Measurements from ENCODE around the gene CFAP299.

Gene CFAP299

GRCh38 chr4:80305466-80305865, 30.1 kb upstream of the CFAP299 start:
- TF ChIP-seq, protein P1, sequence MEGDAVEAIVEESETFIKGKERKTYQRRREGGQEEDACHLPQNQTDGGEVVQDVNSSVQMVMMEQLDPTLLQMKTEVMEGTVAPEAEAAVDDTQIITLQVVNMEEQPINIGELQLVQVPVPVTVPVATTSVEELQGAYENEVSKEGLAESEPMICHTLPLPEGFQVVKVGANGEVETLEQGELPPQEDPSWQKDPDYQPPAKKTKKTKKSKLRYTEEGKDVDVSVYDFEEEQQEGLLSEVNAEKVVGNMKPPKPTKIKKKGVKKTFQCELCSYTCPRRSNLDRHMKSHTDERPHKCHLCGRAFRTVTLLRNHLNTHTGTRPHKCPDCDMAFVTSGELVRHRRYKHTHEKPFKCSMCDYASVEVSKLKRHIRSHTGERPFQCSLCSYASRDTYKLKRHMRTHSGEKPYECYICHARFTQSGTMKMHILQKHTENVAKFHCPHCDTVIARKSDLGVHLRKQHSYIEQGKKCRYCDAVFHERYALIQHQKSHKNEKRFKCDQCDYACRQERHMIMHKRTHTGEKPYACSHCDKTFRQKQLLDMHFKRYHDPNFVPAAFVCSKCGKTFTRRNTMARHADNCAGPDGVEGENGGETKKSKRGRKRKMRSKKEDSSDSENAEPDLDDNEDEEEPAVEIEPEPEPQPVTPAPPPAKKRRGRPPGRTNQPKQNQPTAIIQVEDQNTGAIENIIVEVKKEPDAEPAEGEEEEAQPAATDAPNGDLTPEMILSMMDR (IDR thresholded peaks at IDR 0.05): no peak

DNA sequence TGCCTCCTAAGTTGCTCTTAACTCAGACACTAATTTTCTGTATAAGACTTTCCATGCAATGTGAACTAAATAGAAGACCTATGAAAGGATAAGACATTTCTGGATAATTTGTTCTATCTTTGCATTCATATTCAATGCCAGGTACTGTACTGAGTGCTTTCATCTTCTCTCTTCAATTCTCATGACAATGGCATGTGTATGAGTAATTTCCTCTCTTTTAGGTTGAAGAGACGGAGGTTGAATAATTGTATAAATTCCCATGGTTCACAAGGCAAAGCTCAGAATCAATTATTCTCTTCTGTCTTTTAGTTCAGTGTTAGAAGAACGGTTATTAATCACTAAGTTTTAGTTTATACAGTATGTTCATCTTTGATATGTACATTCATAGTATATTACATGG, 29.3 kb upstream of the CFAP299 start:
- TF ChIP-seq, protein P1 (IDR thresholded peaks at IDR 0.05): no peak

DNA sequence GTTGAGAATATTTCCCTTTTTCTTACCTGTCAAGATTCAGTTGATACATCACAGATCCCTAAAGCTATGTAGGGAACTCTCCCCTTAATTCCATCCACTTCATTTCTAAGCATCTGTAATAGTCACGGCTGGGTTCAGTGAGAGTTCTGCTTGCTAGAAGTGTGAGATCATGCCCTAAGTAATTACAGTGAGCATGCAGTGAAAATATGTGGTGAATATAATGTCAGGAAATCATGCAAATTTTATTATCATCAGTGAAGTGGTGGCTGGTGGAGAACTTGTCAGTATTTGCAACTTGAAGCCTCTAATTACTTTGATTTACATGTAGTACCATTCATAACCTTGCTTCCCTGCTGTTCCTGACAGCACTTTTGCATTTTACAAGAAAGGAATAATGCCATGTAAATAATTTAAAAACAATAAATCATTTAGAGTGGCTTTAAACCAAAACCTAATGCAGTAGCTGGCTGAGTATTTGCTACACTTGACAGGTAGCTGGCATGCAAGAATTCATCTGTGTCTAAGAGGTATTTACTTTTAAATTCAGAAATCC, 28.3 kb upstream of the CFAP299 start:
- TF ChIP-seq, protein P1 (IDR thresholded peaks at IDR 0.05): no peak

- TF ChIP-seq, protein P1 (IDR thresholded peaks at IDR 0.05): no peak
Observed at GRCh38 chr4:80307774-80308465, 27.6 kb upstream of the CFAP299 start.

GRCh38 chr4:80308466-80308822, 27.1 kb upstream of the CFAP299 start:
- TF ChIP-seq, protein P1 (IDR thresholded peaks at IDR 0.05): no peak

- TF ChIP-seq, protein P1 (IDR thresholded peaks at IDR 0.05): no peak
Observed at GRCh38 chr4:80309294-80310004, 26.1 kb upstream of the CFAP299 start.

DNA sequence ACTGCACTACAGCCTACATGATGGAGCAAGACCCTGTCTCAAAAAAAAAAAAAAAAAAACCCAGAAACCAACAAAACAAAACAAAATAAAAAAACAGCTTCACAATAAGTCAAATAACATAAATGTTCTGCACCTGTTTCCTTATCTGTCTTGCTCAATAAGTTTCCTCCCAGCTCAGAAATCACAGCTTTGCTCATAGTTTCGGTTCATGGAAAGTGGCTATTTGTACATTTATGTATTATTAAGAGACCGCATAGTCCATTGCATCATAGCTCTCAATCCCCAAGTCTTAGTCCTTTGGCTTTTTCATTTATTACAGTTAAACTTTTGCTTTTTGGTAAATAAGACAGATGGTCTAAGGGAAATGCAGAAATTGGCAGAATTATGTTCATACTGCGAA, 24.4 kb upstream of the CFAP299 start:
- TF ChIP-seq, protein P1 (IDR thresholded peaks at IDR 0.05): no peak
